Cardiac septum (tissue), 1 donor: ENCODE data around the gene ITIH3. TPM values are rescaled to one million over a fixed set of nuclear protein-coding genes. Genes with fewer than 3 reads are reported as not detected.
"Not testable (repeated sequence)": the region's sequence is repeated elsewhere in the genome, so short reads cannot be mapped to it uniquely, and the experiment has no call there.

Experiments used
- DNase-seq: peaks from one replicate; pipeline ENCODE4 v3.0.0-alpha.2; 2020; ENCODE audit warnings: low spot score
- intact Hi-C: fragments of 100-400 bp; cut with DNase I; formaldehyde crosslinking; loops from one replicate; pipeline ENCODE4 v1.14.0; 2022
- long read RNA-seq: library from polyadenylated mRNA; unstranded; transcript quantifications from one replicate; pipeline ENCODE4 v2.0.0, GENCODE V29; 2021
- total RNA-seq: library from RNA; stranded (reverse); fragmentation: NEBNext Ultra II Directional; extraction: Animal tissue kit (Norgen Biotek cat#: 25700); gene quantifications from one replicate; pipeline ENCODE4 v1.2.1, GENCODE V29; 2021
- donor health status: DM: no; HTN: no; CAD: no.

The ITIH3 gene, protein sequence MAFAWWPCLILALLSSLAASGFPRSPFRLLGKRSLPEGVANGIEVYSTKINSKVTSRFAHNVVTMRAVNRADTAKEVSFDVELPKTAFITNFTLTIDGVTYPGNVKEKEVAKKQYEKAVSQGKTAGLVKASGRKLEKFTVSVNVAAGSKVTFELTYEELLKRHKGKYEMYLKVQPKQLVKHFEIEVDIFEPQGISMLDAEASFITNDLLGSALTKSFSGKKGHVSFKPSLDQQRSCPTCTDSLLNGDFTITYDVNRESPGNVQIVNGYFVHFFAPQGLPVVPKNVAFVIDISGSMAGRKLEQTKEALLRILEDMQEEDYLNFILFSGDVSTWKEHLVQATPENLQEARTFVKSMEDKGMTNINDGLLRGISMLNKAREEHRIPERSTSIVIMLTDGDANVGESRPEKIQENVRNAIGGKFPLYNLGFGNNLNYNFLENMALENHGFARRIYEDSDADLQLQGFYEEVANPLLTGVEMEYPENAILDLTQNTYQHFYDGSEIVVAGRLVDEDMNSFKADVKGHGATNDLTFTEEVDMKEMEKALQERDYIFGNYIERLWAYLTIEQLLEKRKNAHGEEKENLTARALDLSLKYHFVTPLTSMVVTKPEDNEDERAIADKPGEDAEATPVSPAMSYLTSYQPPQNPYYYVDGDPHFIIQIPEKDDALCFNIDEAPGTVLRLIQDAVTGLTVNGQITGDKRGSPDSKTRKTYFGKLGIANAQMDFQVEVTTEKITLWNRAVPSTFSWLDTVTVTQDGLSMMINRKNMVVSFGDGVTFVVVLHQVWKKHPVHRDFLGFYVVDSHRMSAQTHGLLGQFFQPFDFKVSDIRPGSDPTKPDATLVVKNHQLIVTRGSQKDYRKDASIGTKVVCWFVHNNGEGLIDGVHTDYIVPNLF
- 0.78 TPM for total RNA-seq
- long read RNA-seq = 0 reads

DNA sequence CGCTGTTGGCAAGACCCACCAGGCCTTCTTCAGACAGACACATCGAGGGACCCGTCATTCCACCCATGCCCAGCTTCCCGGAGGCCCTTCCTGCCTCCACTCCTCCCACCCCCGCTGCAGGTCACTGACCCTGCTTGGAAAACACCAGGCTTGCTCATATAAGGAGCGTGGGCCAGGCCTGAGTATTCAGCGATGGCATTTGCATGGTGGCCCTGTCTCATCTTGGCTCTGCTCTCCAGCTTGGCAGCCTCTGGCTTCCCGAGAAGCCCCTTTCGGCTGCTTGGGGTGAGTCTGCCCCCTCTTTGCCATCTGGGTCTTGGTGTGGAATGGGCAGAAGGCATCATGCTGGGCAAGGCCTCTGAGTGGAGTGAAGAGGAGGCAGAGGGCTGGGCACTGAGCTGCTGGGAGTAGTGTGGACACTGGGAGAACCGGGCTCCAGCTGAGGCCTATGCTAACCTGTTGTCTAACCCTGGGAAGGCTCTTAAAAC, at the start of gene ITIH3:
Gene ITIH3, plus strand, starts transcription at position 185 of the 488 bp plus-strand sequence. Its CDS starts 8 bp downstream, at position 193.
- no peak for DNase-seq
- intact Hi-C loops = no loop called here

DNA sequence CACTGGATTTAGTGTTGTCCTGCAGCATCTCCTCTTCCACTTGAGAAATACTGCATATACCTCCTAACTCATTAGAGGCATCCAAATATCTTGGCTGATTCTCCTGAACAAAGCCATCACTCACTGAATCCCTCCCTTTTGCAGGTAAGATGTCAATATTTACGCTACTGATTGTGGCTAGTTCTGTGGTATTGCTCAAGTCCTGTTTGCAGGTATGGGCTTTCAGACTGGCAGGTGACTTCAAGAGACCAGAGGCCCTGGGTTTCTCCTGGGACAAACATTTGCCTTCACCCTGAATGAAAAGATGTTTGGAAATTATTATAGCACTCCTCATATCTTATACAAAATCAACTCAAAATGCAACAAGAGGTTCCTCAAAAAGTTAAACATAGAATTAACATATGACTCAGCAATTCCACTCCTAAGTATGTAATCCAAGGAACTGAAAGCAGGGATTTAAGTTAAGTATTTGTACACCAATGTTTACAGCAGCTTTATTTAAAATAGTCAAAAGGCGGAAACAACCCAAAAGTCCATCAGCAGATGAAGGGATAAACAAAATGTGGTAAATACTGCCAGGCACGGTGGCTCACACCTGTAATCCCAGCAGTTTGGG, 42.4 kb upstream of the ITIH3 start:
- intact Hi-C loops = no loop called here
- no peak for DNase-seq

DNA sequence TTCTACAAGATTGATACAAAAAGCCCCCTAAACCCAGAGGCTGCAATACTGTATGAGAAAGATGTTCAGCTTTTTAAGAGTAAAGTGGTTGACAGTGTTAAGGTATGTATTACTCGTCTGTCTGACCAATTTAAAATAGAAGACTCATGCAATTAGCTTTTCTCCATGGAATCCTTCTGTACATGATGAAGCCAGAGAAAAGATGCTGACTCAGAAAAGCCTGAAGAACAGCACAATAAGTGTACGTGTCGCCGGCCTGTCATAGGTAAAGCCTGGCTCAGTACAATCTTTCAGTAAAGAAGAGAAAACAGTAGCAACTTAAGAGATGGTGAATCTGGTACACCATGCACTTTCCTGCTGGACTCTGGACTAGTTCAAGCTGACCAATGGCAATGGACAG, 40.2 kb upstream of the ITIH3 start:
- DNase-seq = no peak
- intact Hi-C loops = no loop called here

DNA sequence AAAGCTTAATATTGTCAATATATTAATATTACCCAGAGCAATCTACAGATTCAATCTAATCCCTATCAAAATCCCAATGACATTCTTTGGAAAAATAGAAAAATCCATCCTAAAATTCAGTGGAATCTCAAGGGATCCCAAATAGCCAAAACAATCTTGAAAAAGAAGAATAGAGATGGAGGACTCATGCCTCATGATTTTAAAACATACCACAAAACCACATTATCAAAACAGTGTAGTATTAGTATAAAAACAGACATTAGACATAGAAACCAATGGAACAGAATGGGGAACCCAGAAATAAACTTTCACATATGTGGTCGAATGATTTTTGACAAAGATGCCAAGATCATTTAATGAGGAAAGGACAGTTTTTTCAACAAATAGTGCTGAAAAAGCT, 38.5 kb upstream of the ITIH3 start:
- no peak for DNase-seq
- intact Hi-C loops = no loop called here

DNA sequence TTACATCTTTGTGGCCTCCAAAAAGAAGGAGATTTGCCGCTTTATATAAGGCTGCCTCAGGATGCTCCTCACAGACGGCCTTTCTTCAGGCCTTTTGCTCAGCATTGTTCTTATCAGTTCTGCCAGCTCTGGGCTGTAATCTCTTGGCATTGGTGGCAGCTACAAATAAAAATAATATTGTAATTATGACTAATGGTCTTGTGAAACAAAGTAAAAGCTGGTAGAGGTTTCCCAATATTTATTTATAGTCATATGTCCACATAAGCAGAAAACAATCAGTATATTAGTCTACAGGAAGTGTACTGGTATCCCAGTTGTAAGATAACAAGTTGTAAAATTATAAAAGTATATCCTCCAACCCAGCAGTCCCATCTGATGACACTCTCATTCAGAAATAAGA, 31.1 kb upstream of the ITIH3 start:
- peak; percentile 5 for DNase-seq
- intact Hi-C loops = no loop called here

DNA sequence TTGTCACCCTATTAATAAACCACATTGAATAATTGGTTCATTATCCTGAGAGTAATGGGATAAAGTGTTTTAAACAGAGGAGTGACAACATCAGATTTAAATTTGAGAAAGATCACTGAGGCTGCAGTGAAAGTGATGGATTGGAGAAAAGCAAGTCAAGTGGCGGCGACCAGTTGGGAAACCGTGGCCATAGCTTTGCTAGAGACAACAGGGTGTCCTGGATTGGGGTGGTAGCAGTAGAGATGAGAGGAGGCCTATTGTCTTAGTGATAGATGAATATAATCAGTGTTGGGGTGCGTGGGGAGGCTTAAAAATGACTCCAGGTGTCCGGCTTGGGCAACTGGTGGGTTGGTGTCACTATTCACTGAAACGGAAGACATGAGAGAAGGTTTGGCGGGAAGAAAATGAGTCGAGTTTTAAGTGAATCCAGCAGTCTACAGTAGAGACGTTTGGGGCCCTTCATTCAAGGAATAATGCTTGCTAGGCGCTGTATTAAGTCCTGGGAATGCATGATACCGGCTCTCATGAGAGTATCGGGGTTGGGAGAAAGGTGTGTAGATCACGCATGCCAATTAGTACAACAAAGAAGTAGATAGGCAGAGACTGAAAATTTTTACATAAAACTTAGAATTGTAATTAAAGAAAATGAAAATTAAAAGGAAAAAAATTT, 24.7 kb upstream of the ITIH3 start:
- DNase-seq = peak; percentile 6
- intact Hi-C loops = loop anchor here (5.0 kb wide), 1 partner anchor 122 kb away; no protein-coding TSS in a partner anchor

DNA sequence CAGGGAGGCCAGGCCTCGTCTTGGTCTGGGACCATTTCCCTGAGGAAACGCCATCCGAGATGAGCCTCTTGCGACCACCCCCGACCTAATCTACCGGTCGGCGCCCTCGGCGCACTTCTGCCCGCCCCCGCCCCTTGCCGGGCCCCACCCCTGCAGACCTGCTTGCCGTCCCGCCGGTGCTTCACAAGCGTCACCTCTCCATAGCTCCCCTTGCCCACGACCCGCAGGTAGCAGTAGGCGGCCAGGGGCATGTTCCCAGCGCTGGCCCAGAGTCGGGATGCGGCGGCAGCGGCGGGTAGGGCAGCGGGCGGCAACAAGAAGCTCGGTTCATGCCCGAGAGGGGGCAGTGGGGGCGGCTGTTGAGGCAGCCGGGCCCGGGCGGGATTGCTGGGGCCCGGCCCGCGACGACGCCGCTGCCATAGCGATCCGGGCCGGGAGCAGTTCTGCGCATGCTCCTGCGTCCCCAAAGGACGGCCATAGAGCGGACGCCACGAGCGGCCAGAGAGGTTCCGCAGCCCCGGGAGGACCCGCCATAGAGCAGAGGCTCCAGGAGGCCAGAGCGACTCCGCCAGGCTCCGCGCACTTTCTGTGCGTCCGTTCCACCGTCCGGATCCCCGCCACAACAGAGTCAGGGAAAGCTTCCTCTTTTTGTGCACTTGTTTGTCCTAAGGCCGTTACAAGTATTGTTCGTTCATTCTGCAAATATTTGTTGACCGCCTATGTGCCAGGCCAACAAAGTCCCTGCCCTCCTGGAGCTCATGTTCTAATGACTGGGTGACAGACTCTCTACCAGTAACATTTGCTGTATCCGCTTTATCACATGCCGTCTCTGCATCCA, 23.9 kb upstream of the ITIH3 start, which contains the start of gene NEK4:
Gene NEK4, minus strand, starts transcription at position 445 of the 838 bp plus-strand sequence. Its CDS starts 194 bp downstream, at position 251.
- intact Hi-C loops = loop anchor here (5.0 kb wide), 1 partner anchor 122 kb away; no protein-coding TSS in a partner anchor
- DNase-seq = peak; percentile 96

DNA sequence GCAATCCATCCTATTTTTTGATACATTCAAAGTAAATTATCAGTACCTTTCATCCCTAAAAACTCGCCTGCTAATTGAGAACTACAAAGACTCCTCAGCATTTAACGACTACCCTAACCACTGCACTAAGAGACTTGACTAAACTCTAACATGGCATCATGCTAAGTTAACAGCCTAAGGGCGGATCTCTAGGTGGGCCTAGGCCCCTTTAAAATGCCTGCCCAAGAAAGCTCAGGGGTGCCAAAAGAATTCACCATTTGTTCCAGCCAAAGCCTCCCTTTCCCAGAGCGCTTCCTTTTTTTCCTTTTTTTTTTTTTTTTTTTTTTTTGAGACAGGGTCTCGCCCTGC, 23.3 kb upstream of the ITIH3 start:
- no peak for DNase-seq
- intact Hi-C loops = loop anchor here (5.0 kb wide), 1 partner anchor 121 kb away; no protein-coding TSS in a partner anchor

DNA sequence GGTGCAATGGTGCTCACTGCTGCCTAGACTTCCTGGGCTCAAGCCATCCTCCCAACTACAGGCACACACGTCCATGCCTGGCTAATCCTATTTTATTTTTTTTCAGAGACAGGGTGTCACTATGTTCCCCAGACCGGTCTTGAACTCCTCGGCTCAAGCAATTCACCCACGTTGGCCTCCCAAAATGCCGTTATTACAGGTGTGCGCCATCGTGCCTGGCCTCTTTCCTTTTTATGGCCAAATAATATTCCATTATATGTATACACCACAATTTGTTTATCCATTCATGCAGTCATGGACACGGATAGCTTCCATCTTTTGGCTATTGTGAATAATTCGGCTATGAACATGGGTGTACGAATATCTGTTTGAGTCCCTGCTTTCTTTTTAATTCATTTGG, 22.9 kb upstream of the ITIH3 start:
- intact Hi-C loops = loop anchor here (5.0 kb wide), 1 partner anchor 121 kb away; no protein-coding TSS in a partner anchor
- DNase-seq = peak; percentile 44

DNA sequence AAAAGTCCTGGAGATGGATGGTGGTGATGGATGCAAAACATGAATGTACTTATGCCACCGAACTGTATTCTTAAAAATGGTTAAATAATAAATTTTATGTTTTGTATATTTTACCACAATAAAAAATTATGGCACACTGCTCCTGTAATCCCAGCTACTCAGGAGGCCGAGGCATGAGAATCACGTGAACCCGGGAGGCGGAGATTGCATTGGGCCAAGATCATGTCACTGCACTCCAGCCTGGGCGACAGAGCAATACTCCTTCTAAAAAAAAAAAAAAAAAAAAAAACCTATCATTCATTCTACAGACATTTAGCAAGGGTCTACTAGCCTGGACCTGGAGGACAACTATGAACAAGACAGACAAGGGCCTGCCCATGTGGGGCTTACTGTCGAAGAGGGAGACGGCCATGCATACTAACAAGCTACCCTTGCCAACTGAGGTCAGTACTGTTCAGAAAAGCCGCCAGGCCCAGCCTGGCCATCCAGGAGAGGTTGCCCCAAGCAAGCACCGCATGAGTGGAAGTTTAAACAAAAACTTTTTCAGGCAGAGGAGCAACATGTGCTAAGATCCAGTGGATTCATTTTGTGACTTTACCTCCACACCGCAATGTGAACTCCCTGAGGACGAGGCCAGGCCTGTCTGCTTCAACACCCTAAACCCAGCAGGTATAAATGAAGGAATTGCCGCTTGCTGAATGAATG, 21.1 kb upstream of the ITIH3 start:
- intact Hi-C loops = loop anchor here (5.0 kb wide), 1 partner anchor 119 kb away; no protein-coding TSS in a partner anchor
- DNase-seq = peak; percentile 31

DNA sequence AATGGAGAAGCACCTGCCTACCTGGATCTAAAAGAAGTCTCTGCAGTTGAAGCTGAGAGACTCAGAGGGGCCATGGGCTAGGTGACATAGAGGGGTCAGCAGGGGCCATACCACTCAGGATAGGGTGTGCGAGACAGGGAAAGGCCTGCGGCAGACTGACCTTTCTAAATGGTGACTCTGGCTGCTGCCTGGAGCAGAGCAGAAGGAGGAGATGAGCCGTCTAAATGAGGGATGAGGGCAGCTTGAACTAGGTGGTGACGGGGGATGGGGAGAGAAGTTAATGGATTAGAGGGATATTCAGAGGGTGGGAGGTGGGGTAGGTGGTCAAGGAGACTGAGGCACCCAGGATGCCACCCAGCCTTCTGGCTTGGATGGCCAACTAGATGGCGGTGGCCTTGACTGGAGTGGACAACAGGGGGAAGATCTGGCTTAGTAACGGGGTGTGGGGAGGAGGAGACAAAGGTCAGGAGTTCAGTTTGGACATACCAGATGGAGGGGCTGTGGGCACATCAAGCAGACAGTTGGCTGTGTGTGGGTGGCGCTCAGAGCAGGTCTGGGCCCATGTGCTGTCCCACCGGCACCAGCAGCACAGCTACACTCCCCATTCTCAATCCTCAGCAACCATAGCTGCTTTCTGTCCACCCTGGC, 20.4 kb upstream of the ITIH3 start:
- intact Hi-C loops = loop anchor here (5.0 kb wide), 1 partner anchor 118 kb away; no protein-coding TSS in a partner anchor
- DNase-seq = peak; percentile 50

DNA sequence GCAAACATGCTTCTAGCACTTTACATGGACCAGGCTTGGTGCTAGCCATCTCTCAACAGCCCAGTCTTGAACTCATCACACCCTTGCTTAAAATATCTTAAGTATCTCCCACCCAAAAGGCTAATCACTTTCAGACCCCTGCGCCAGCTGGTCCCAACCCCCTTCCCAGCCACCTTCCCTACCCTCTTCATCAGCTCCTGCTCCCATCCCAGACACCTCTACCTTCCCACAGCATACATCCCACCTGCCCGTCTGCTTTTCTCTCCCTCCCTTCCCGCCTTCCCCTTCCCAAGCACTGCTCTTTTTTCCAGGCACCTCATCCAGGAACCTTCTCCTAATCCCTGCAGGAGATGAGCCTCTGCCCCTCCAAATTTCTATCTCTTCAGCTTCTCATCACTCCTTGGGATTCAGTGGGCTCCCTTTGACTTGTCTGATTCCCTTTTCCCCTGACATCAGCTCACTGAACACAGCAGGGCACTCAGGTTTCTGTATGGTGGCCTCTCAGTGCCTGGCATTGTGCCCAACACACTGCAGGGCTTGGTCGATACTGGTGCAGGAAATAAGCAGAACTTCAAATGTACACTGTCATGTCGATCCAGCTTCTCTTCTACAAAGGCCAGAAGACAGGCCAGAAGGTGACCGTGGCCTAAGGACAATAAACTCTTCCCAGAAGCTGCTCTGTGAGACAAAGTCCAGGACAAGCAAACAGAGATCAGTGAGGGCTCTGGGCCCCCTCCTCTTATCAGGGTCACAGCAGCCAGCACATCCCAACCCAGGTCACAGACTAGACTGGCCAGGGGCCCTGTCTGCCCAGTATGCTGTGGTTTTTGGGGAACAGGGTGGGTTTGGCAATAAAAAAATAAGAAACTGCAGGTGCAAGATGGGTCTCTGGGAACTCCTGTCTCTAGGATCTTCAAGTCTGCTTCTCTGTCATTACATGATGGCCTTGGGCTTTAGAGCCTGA, 19.4 kb upstream of the ITIH3 start:
- intact Hi-C loops = loop anchor here (5.0 kb wide), 1 partner anchor 117 kb away; no protein-coding TSS in a partner anchor
- peak; percentile 73 for DNase-seq

DNA sequence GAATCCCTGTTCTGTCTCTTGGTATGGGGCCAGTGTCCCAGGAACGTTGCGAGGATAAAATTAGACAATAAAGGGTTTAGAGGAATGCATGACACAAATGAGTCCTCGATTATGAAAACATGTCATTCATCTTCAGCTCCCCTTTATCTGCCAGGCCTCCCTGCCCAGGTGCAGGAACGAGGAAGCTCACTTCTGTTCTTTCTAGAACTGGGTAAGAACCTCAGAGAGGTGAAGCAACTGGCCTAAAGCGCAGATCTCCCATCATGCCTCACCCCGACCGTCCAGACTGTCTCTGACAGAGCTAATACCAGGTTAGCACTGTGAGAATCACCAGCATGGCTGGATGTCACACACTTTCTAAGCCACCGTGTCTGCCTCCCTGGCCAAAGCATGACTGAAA, 18.7 kb upstream of the ITIH3 start:
- peak; percentile 39 for DNase-seq
- intact Hi-C loops = no loop called here

DNA sequence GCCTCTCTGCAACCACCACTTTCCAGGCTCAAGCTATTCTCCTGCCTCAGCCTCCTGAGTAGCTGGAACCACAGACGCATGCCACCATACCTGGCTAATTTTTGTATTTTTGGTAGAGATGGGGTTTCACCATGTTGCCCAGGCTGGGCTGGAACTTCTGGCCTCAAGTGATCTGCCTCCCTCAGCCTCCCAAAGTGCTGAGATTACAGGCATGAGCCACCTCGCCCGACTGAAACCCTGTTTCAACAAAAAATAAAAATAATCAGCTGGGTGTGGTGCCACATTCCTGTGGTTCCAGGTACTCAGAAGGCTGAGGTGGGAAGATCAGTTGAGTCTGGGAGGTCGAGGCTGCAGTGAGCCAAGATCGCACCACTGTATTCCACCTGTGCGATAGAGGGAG, 18.1 kb upstream of the ITIH3 start:
- peak; percentile 51 for DNase-seq
- intact Hi-C loops = not testable (repeated sequence)

DNA sequence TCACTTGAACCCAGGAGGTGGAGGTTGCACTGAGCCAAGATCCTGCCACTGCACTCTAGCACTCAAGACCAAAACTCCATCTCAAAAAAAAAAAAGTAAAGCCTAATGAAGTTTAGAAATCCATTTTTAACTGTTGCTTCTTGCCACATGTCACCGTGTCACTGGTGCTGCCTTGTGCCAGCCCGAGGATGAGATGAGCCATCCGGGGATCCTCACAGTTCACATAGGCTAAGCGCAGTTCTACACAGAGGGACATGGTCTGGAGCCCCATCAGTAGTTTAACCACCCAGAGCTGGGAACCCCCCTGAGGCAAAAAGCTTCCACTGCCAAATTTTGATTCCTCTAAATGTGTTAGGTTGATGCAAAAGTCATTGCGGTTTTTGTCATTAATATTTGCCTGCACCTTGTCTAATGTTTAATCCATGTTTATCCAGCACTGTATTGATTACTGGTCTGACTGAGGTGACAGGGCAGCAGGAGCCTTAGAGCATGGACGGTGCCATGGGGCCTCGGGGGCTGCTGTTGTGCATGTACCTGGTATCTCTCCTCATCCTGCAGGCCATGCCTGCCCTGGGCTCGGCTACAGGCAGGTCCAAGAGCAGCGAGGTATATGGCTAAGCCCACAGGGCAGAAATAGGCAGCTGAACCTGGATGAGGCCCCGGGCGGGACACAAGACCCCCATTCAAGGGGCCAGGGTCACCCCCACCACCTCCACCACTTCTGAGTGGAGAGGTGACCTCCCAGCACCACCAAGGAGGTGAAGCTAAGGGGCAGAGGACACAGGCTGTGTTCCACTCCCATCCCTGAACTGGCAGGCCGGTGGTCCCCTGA, 17.3 kb upstream of the ITIH3 start, which contains the start of gene ITIH1:
Gene ITIH1, plus strand, starts transcription at position 473 of the 832 bp plus-strand sequence. Its CDS starts 17 bp downstream, at position 490.
- intact Hi-C loops = no loop called here
- peak; percentile 50 for DNase-seq
